Upper lobe of left lung (tissue), 6 donors: ENCODE results near the gene TOPAZ1. TPM values are rescaled to one million over a fixed set of nuclear protein-coding genes. Genes with fewer than 3 reads are reported as not detected.

ENCODE experiments used
- ATAC-seq, 2 donors: fragments of 200-7000 bp; cut with Tn5 transposase; one replicate each; pipeline ENCODE4 v1.9.1; 2022; ENCODE audit warnings: mild to moderate bottlenecking in 2 of 2, moderate library complexity in 2 of 2; ENCODE audit not compliant: low FRiP score in 2 of 2
- DNase-seq, 2 donors: peaks; one replicate each; pipeline ENCODE4 v3.0.0-alpha.2; 2019 to 2020
- H3K27ac ChIP-seq, 4 donors: fragments of 200-600 bp; sonication (generic); one replicate each; pipeline ENCODE4 v1.5.1; 2016 to 2019
- H3K27me3 ChIP-seq, 4 donors: fragments of 200-600 bp; sonication (generic); one replicate each; pipeline ENCODE4 v1.5.1; 2017 to 2019
- H3K36me3 ChIP-seq, 4 donors: fragments of 200-600 bp; sonication (generic); one replicate each; pipeline ENCODE4 v1.5.1; 2016 to 2019
- H3K4me1 ChIP-seq, 4 donors: fragments of 200-600 bp; sonication (generic); one replicate each; pipeline ENCODE4 v1.5.1; 2018 to 2019
- H3K4me3 ChIP-seq, 4 donors: fragments of 200-600 bp; sonication (generic); one replicate each; pipeline ENCODE4 v1.5.1; 2017 to 2019; ENCODE audit warnings: mild to moderate bottlenecking in 2 of 4, moderate library complexity in 1 of 4
- H3K9me3 ChIP-seq, 4 donors: fragments of 200-600 bp; sonication (generic); one replicate each; pipeline ENCODE4 v1.5.1; 2018 to 2019
- CTCF ChIP-seq, 6 experiments: fragments of 450-650 bp in 4 of 6; fragments of 200-600 bp in 2 of 6; sonication (generic) in 2 of 6; IDR thresholded peaks; one replicate each; pipeline ENCODE4 v1.5.1; 2016 to 2019; ENCODE audit warnings: antibody characterized with exemption in 6 of 6
- EP300 ChIP-seq, 4 donors: sonication (generic); formaldehyde crosslinking; IDR thresholded peaks; one replicate each; pipeline ENCODE4 v1.5.1; 2017; ENCODE audit warnings: antibody characterized with exemption in 4 of 4, control low read depth in 2 of 4
- POLR2A ChIP-seq, 4 donors: fragments of 450-650 bp; IDR thresholded peaks; one replicate each; pipeline ENCODE4 v1.5.1; 2016 to 2017; ENCODE audit warnings: antibody characterized with exemption in 4 of 4, mild to moderate bottlenecking in 2 of 4
- POLR2AphosphoS5 ChIP-seq, 2 donors: sonication (generic); formaldehyde crosslinking; IDR thresholded peaks; one replicate each; pipeline ENCODE4 v1.5.1; 2017; ENCODE audit warnings: antibody characterized with exemption in 2 of 2
- WGBS, 2 donors: methylation state at CpG; one replicate each; pipeline ENCODE4 v1.1.5; 2017 to 2018; 5-methylcytosine and 5-hydroxymethylcytosine counted together
- total RNA-seq, 6 donors: library from RNA; depleted of rRNA in 4 of 6; stranded (reverse); fragments of >200 nt in 4 of 6; gene quantifications; one replicate each; pipeline versions ENCODE4 v1.1.0 to v1.2.1, GENCODE V29; 2016 to 2021
- donor health status: DM: no; HTN: no; CAD: no; lungs with moderate emphysema.
- donor health status: DM: no; HTN: yes; CAD: no; lungs with severe emphysema.

Gene TOPAZ1
- total RNA-seq, 6 donors from 2014 or later, result not detected

- no peak overlapping the region for H3K27ac ChIP-seq
- ATAC-seq (no peak), DNase-seq (no peak)
- peaks cover 0 to 12% (median 4%) of the 10 kb centered on the region in 4 donors for H3K4me1 ChIP-seq
- 90 to 94% methylated on average over 6 of the region's 6 CpGs for WGBS, 2 donors
- H3K4me3 ChIP-seq, result no peak overlapping the region
- no peaks in the 10 kb centered on the region for H3K36me3 ChIP-seq
- TF ChIP-seq EP300 (IDR thresholded peaks at IDR 0.05) (no peak), POLR2A (IDR thresholded peaks at IDR 0.05) (no peak), POLR2AphosphoS5 (IDR thresholded peaks at IDR 0.05) (no peak), CTCF (IDR thresholded peaks at IDR 0.05) (no peak)
- H3K9me3 ChIP-seq, result no peaks in the 10 kb centered on the region
- H3K27me3 ChIP-seq, result no peaks in the 10 kb centered on the region
Measured at GRCh38 chr3:44234648-44235268, 6.9 kb upstream of the TOPAZ1 start.

- peak overlapping the region; percentile 42 to 75 (median 68) for H3K27ac ChIP-seq
- peak; percentile 90 to 97 for ATAC-seq
- no peak overlapping the region for H3K4me3 ChIP-seq
- no peaks in the 10 kb centered on the region for H3K36me3 ChIP-seq
- H3K4me1 ChIP-seq, result peaks cover 0 to 12% (median 4%) of the 10 kb centered on the region in 4 donors
- H3K27me3 ChIP-seq, result no peaks in the 10 kb centered on the region
- no peaks in the 10 kb centered on the region for H3K9me3 ChIP-seq
- WGBS, 2 donors, result 14 to 15% methylated on average over 16 of the region's 16 CpGs
- no peak for TF ChIP-seq POLR2A (IDR thresholded peaks at IDR 0.05)
- no peak for TF ChIP-seq EP300 (IDR thresholded peaks at IDR 0.05)
- peak; percentile 44 to 66 (median 62) for TF ChIP-seq CTCF (IDR thresholded peaks at IDR 0.05)
- TF ChIP-seq POLR2AphosphoS5 (IDR thresholded peaks at IDR 0.05), result no peak
- peak in 1 of 2 donors; percentile 84 for DNase-seq
Measured at GRCh38 chr3:44235604-44236484, 5.8 kb upstream of the TOPAZ1 start.

GRCh38 chr3:44236485-44236908 lies 5.2 kb upstream of the TOPAZ1 start:
- DNase-seq, result no peak

GRCh38 chr3:44237161-44237560 lies 4.5 kb upstream of the TOPAZ1 start:
- no peak for ATAC-seq
- TF ChIP-seq POLR2A (IDR thresholded peaks at IDR 0.05) (no peak), POLR2AphosphoS5 (IDR thresholded peaks at IDR 0.05) (no peak), CTCF (IDR thresholded peaks at IDR 0.05) (no peak), EP300 (IDR thresholded peaks at IDR 0.05) (no peak)
- no peaks in the 10 kb centered on the region for H3K27me3 ChIP-seq
- H3K4me3 ChIP-seq, result no peak overlapping the region
- H3K4me1 ChIP-seq, result peaks cover 0 to 12% (median 4%) of the 10 kb centered on the region in 4 donors
- H3K36me3 ChIP-seq, result no peaks in the 10 kb centered on the region
- 81 to 83% methylated on average over 2 of the region's 2 CpGs for WGBS, 2 donors
- no peaks in the 10 kb centered on the region for H3K9me3 ChIP-seq
- no peak overlapping the region for H3K27ac ChIP-seq
- DNase-seq, result no peak

More at GRCh38 chr3:44236485-44236908, 5.2 kb upstream of the TOPAZ1 start:
- ATAC-seq, result no peak
- WGBS, 2 donors, result 73 to 76% methylated on average over 4 of the region's 4 CpGs
- Histone ChIP-seq H3K9me3 (no peaks in the 10 kb centered on the region), H3K4me1 (peaks cover 0 to 12% (median 4%) of the 10 kb centered on the region in 4 donors), H3K27ac (no peak overlapping the region), H3K27me3 (no peaks in the 10 kb centered on the region), H3K4me3 (no peak overlapping the region), H3K36me3 (no peaks in the 10 kb centered on the region)
- TF ChIP-seq POLR2AphosphoS5 (IDR thresholded peaks at IDR 0.05), result no peak
- TF ChIP-seq EP300 (IDR thresholded peaks at IDR 0.05), result no peak
- TF ChIP-seq CTCF (IDR thresholded peaks at IDR 0.05), result no peak
- TF ChIP-seq POLR2A (IDR thresholded peaks at IDR 0.05), result no peak
